OCI-LY1 (cell line): ENCODE data around the gene AK2.

Experiments
- CTCF ChIP-seq: fragments of 200-600 bp; sonication (generic), shearing (Covaris generic); IDR thresholded peaks from 2 replicates; pipeline ENCODE4 v1.5.1; 2017; ENCODE audit warnings: mild to moderate bottlenecking, antibody characterized with exemption, low read length, moderate library complexity, mixed read lengths
- EZH2 ChIP-seq: fragments of 200-600 bp; sonication (generic), shearing (Covaris generic); IDR thresholded peaks from 2 replicates; pipeline ENCODE4 v1.8.0; 2017; ENCODE audit warnings: borderline replicate concordance, mixed run types, mild to moderate bottlenecking, antibody characterized with exemption, low read length, moderate library complexity, mixed read lengths

DNA sequence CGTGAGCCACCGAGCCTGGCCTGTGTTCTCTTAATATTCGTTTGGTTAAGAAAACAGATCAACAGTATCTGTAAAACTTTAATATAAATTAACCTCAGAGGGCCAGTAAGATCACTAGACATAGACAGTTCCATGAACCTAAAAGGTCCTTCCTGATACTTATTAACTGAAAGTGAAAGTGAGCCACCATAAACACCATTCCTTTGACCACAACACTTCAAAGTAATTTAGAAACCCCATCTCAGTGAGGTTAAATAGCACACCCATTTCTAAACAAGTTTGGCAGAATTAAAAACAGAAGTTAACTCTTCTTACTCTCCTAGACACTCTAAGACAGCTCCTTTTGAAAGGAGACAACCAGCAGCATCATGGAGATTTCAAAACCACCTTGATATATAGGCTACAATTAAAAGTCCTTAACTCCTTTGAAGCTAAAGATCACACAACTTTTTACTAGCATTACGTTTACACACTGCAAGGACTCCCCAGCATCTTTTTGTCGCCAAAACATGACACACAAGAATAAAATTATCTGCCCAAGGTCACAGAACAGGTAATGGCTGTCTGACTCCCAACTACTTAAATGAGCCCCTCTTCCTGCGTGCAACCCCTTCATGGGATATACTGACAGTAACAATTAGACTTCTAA, 74.3 kb downstream of the AK2 start:
- TF ChIP-seq CTCF = no peak
- TF ChIP-seq EZH2 = no peak
